Stimulated activated memory B cell treated with anti-CD40 and anti-IgM and Interleukin-4, amounts not matched to agents 10 μg/mL and 1 μg/mL and 100 μg/mL, for 72 hours (primary cell): ENCODE measurements around the gene CHAT.

Experiments used
- ATAC-seq: fragments of 150-1000 bp; cut with Tn5 transposase; 2 replicates; pipeline ENCODE4 v1.10.0; 2021
- H3K27ac Mint-ChIP-seq: one replicate; pipeline ENCODE4 v1.8.0; 2022; ENCODE audit warnings: mild to moderate bottlenecking, mixed read lengths
- H3K27me3 Mint-ChIP-seq: one replicate; pipeline ENCODE4 v1.8.0; 2022; ENCODE audit warnings: mixed read lengths
- H3K36me3 Mint-ChIP-seq: one replicate; pipeline ENCODE4 v1.8.0; 2022; ENCODE audit warnings: mixed read lengths
- H3K4me1 Mint-ChIP-seq: one replicate; pipeline ENCODE4 v1.8.0; 2022; ENCODE audit warnings: mixed read lengths
- H3K4me3 Mint-ChIP-seq: one replicate; pipeline ENCODE4 v1.8.0; 2022; ENCODE audit warnings: mild to moderate bottlenecking, moderate library complexity, mixed read lengths
- H3K9me3 Mint-ChIP-seq: one replicate; pipeline ENCODE4 v1.8.0; 2022; ENCODE audit warnings: mixed read lengths

Gene CHAT

DNA sequence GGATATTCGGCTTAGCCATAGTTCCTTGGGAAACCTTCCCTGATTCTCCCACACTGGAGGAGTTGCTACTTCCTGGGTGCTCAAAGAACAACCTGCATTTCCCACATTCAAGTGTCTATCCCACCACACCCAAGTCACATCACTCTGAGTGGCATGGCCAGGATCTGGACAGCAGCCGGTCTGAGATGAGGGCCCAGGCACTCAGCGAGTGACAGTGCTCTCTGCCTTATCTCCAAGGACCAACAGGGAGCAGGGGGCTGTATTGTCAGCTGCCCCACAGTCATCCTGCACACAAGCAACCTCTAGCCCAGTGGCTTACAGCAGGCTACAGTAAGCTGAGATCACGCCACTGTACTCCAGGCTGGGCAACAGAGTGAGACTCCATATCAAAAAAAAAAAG lies 19.8 kb upstream of the CHAT start:
- H3K9me3 Mint-ChIP-seq: peaks cover 8% of the 10 kb centered on the region
- no peak overlapping the region for H3K27ac Mint-ChIP-seq
- H3K27me3 Mint-ChIP-seq: peaks cover 5% of the 10 kb centered on the region
- H3K4me1 Mint-ChIP-seq: peaks cover 6% of the 10 kb centered on the region
- H3K36me3 Mint-ChIP-seq: no peaks in the 10 kb centered on the region
- no peak for ATAC-seq
- H3K4me3 Mint-ChIP-seq: no peak overlapping the region

DNA sequence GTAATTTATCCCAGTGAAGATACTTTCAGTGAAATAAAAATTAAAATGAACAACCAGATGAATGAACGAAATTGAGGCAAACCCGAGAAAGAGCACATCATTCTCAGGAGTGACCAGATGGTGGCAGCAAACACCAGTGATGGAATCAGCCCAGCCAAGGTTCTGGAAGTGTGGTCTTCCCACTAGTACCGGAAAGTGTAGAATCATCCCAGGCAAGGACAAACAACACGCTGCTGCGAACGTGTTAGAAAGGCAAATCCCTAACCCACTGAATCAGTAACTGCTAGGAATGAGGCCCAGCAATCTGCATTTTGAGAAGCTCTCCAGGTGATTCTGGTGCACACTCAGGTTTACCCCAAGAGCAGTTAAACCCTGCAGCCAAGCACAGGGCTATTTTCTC lies 19.2 kb upstream of the CHAT start:
- no peak overlapping the region for H3K27ac Mint-ChIP-seq
- peaks cover 6% of the 10 kb centered on the region for H3K4me1 Mint-ChIP-seq
- no peak overlapping the region for H3K4me3 Mint-ChIP-seq
- ATAC-seq: no peak
- H3K9me3 Mint-ChIP-seq: peaks cover 3% of the 10 kb centered on the region
- no peaks in the 10 kb centered on the region for H3K36me3 Mint-ChIP-seq
- H3K27me3 Mint-ChIP-seq: peaks cover 11% of the 10 kb centered on the region

DNA sequence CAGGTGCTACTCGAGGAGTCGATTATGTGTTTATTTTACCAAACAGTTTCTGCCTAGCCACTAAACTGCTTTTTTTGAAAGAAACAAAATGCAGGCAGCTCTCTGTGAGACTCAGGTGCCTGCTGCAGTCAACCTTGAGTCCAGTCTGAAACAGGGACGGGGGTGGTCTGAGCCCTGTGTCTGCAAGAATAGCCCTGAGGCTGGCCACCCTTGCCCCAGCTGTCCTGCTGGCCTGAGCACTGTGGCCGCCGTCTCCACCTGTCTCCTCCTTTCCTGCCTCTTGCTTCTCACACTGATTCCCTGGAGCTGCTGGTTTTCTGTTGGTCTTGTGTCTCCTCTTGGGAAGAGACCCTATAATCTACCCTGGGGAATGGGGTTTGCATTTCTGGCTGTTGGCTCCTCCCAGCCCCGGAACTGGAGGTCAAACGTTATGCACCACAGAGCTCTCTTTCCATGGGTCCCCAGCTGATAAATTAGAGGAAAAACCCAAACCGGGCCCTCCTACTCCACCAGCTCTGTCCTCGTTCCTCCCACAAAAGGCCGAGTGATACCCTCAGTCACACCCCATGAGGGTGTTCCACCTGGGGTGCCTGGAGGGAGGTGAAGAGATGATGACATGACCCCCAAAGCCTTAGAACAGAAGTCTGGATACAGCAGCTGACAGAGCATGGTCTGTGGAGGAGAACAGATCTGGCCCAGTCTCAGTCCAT lies 18.7 kb upstream of the CHAT start:
- Mint-ChIP-seq H3K27ac (no peak overlapping the region), H3K4me1 (peaks cover 6% of the 10 kb centered on the region), H3K4me3 (no peak overlapping the region), H3K27me3 (peaks cover 15% of the 10 kb centered on the region), H3K36me3 (no peaks in the 10 kb centered on the region), H3K9me3 (no peaks in the 10 kb centered on the region)
- no peak for ATAC-seq

DNA sequence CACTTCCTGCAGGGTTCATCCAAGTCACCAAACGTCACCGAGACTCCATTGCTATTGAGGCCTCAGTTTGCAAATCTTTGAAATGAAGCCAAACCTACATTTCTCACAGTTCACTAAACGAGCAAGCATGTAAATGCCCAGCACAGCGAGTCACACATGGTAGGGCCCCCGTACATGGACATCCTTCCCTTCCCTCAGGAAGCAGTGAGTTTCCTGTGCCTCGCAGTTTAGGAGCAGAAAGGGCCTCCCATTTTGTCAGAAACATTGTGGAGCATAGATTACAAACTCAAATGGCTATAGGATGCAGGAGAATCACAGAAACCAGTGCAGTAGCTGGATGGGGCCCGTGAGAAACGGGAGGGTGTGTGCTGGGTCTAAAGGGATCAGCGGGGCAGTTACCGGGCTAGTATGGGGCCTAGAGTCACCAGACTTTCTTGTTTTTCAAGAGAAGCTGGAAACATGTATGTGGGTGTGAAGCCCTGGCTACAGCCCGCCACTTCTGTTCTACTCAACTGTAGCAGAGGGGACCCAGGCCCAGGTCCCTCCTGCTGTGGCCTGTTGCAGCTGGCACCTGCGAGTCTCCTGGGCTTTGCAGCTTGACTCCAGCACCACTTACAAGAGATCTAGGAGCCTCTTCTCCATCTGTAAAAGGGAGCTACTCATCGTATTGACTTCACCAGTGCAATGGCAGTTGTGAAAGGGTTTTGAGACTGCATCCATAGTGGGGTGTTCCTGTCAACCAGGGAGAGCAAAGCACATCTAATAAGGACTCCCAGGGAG lies 17.9 kb upstream of the CHAT start:
- Mint-ChIP-seq H3K36me3 (no peaks in the 10 kb centered on the region), H3K4me3 (no peak overlapping the region), H3K9me3 (no peaks in the 10 kb centered on the region), H3K27ac (no peak overlapping the region), H3K27me3 (peaks cover 23% of the 10 kb centered on the region), H3K4me1 (peaks cover 6% of the 10 kb centered on the region)
- ATAC-seq: no peak

DNA sequence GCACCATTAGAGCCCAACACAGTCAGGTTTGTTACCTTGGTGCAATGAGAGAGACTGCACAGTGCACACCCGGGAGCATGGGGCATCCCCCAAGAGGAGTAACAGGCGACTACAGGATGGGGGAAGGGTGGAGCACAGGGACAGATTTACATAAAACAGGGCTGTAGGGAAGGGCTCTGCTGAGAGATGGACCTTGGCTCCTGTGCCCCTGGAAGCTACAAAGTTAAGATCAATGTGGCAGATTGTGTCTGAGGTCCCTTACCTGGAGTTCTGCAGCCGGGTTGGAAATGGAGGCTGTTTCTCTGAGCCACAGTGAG lies 17.4 kb upstream of the CHAT start:
- H3K36me3 Mint-ChIP-seq: no peaks in the 10 kb centered on the region
- H3K4me1 Mint-ChIP-seq: peaks cover 6% of the 10 kb centered on the region
- no peaks in the 10 kb centered on the region for H3K9me3 Mint-ChIP-seq
- H3K4me3 Mint-ChIP-seq: no peak overlapping the region
- H3K27ac Mint-ChIP-seq: no peak overlapping the region
- no peak for ATAC-seq
- peaks cover 28% of the 10 kb centered on the region for H3K27me3 Mint-ChIP-seq

DNA sequence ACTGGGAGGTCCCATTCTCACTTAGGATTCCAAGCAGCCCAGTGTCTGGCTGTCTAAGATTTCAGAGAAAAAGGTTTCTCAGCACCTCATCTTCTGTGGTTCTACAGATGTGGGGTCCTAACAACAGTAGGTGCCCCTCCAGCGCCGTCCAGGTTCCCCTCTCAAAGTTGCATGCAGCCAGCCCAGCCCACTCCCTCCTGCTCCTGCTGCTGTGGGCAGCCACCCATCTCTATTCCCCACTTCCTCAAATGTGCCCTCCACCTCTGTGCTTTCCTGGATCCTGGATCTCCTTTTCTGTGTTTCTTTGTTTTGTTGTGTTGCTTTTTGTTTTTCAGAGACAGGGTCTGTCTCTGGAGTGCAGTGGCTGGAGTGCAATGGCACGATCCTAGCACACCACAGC lies 17.0 kb upstream of the CHAT start:
- H3K4me3 Mint-ChIP-seq: no peak overlapping the region
- H3K27me3 Mint-ChIP-seq: peaks cover 32% of the 10 kb centered on the region
- H3K27ac Mint-ChIP-seq: no peak overlapping the region
- no peak for ATAC-seq
- no peaks in the 10 kb centered on the region for H3K36me3 Mint-ChIP-seq
- peaks cover 6% of the 10 kb centered on the region for H3K4me1 Mint-ChIP-seq
- no peaks in the 10 kb centered on the region for H3K9me3 Mint-ChIP-seq

DNA sequence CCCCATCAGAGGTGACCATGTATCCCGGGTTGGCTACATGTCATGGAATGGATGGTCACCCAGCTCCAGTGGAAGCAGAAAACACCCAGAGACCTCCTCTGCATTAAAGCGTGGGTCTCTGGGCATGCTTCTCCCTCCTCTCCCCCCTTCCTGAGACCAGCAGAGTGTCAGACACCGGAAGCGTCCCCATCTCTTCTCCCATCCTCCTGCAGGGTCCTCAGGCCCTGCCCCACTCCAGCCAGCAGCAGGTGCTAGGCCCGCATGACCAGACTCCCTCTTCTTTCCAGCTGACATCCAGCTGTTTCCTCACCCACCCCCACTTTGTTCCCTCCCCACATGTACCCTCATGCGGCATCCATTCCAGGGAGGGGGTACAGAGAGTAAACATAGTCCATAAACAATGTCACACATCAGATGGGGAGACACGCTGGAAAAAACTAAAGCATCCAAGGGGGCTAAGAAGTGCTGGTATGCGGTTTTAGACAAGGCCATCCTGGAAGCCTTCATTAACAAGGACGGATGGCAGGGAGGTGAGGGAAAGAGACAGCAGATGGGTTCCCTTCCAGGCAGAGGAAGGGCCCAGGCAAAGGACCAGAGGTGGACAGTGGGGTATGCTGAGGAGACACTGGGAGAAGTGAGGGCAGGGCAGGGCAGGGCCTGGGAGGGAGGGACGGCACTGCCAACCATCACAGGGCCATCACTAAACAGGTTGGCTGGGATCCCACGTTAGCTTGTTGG lies 16.2 kb upstream of the CHAT start:
- no peak overlapping the region for H3K27ac Mint-ChIP-seq
- H3K27me3 Mint-ChIP-seq: peaks cover 40% of the 10 kb centered on the region
- no peaks in the 10 kb centered on the region for H3K36me3 Mint-ChIP-seq
- no peak for ATAC-seq
- peaks cover 6% of the 10 kb centered on the region for H3K4me1 Mint-ChIP-seq
- no peaks in the 10 kb centered on the region for H3K9me3 Mint-ChIP-seq
- no peak overlapping the region for H3K4me3 Mint-ChIP-seq

DNA sequence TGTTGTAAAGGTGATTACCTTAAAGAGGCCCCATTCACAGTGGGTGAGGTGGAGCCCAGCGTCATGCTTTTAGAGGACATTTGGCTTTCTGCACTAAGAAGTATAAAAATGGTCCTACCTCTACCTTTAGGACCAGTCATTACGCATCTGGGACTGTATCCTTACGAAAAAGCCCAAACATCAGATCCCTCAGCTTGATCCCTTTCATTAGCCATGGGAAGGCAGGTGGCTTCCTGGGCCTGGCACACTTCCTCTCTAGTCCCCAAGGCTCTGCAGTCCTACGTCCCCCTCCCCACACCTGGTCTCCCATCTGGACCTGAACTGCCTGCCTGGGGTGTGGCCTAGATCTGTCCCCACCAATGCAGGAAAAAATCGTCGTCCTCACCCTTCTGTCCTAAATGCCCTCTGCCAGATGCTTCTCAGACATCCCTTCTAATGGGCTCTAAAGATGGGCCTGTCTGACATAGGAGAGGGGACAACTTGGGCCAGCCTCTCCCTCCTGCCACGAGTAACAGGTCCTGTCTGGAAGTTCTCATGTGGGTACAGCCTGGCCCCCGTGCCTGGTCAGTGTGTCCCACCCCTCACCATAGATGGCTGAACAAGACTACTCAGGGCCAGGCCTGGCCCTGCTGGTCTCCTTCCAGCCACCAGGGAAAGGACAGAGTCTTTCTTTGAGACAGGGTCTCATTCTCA lies 15.5 kb upstream of the CHAT start:
- H3K36me3 Mint-ChIP-seq: no peaks in the 10 kb centered on the region
- no peaks in the 10 kb centered on the region for H3K9me3 Mint-ChIP-seq
- H3K4me3 Mint-ChIP-seq: no peak overlapping the region
- H3K4me1 Mint-ChIP-seq: peaks cover 1% of the 10 kb centered on the region
- no peak overlapping the region for H3K27ac Mint-ChIP-seq
- no peak for ATAC-seq
- H3K27me3 Mint-ChIP-seq: peaks cover 47% of the 10 kb centered on the region

DNA sequence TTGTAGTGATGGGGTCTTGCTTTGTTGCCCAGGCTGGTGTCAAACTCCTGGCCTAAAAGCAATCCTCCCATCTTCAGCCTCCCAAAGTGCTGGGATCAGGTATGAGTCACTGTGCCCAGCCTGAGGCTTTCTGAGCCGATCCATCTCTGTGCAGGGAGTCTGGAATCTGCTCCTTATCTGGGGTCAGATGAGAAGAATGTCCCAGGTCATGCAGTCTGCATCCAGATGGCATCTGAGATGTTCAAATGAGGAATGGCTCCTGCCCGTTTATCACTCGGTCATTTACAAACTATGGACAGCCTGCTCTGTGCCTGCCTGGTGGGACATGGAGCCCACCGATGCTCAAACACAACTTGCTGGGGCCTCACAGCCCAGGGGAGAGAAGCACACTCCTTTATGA lies 14.9 kb upstream of the CHAT start:
- H3K27me3 Mint-ChIP-seq: peaks cover 54% of the 10 kb centered on the region

DNA sequence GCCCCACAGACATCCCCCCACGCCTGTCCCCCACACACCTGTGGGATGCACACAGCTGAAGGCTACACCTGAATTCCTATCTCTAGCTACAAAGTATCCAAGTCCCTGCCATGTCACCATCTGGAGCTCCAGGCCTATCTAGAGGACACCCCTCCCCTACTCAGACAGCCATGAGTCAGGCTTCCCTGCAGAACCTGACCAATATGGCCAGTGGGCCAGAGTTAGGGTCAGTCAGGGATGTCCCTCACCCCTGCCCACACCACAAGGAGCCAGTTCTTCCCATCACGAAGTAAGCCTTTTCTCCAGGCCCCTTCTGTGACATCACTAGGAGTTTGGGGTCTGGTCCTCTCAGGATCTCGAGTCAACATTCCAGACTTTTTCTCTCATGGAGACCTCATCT lies 14.3 kb upstream of the CHAT start:
- Mint-ChIP-seq H3K27ac (no peak overlapping the region), H3K4me3 (no peak overlapping the region)
- ATAC-seq: no peak

More for the DNA sequence above, 14.9 kb upstream of the CHAT start:
- Mint-ChIP-seq H3K4me3 (no peak overlapping the region), H3K4me1 (no peaks in the 10 kb centered on the region), H3K27ac (no peak overlapping the region), H3K36me3 (no peaks in the 10 kb centered on the region), H3K9me3 (no peaks in the 10 kb centered on the region)
- ATAC-seq: no peak

DNA sequence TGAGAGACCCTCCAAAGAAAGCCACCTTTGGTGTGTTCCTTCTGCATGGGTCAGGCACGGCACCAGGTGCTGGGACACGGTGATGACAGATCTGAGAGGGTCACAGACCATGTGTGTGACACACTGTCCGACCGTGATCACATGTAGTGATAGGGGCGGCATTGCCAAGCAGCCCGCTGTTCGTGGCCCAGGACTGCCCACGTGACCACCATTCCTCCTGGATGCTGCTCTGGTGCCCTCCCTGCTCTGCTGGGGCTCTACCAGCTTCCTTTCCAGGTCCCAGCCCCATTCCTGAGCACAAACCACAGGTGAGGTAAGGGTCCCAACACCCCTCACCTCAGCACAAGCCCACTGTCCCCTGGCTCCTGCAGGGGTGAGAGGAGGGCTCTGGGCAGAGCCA lies 13.8 kb upstream of the CHAT start:
- no peak overlapping the region for H3K4me3 Mint-ChIP-seq
- no peaks in the 10 kb centered on the region for H3K36me3 Mint-ChIP-seq
- peaks cover 3% of the 10 kb centered on the region for H3K9me3 Mint-ChIP-seq
- no peaks in the 10 kb centered on the region for H3K4me1 Mint-ChIP-seq
- H3K27me3 Mint-ChIP-seq: peaks cover 64% of the 10 kb centered on the region
- no peak overlapping the region for H3K27ac Mint-ChIP-seq
- no peak for ATAC-seq

More for the DNA sequence above, 14.3 kb upstream of the CHAT start:
- Mint-ChIP-seq H3K27me3 (peaks cover 59% of the 10 kb centered on the region), H3K4me1 (no peaks in the 10 kb centered on the region), H3K36me3 (no peaks in the 10 kb centered on the region), H3K9me3 (no peaks in the 10 kb centered on the region)

DNA sequence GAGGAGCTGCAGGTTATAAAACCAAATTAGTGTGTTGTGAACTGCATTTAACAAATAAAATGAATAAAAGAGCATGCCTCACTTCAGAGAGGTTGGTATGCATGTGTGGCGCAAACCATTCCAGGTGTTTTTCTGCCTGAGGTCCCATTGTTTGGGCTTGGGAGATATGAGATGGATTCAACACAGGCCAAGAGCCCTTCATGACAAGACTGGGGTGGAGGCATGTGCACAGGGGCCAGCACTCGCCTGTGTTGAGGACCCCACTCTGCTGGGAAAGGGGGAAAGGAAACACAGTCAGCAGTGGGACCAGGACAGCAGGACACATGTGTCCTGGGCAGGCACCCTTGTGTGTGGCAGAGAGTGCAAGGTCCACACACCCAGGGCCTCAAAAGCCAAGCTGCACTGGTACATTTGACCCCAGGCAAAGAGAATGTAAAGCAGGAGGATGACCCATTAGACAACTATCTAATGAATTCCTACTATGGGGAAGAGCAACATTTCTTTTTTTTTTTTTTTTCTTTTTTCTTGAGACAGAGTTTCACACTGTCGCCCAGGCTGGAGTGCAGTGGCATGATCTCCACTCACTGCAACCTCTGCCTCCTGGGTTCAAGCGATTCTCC lies 12.9 kb upstream of the CHAT start:
- Mint-ChIP-seq H3K27ac (no peak overlapping the region), H3K36me3 (no peaks in the 10 kb centered on the region), H3K4me3 (no peak overlapping the region), H3K27me3 (peaks cover 73% of the 10 kb centered on the region), H3K9me3 (peaks cover 3% of the 10 kb centered on the region), H3K4me1 (no peaks in the 10 kb centered on the region)
- ATAC-seq: no peak

DNA sequence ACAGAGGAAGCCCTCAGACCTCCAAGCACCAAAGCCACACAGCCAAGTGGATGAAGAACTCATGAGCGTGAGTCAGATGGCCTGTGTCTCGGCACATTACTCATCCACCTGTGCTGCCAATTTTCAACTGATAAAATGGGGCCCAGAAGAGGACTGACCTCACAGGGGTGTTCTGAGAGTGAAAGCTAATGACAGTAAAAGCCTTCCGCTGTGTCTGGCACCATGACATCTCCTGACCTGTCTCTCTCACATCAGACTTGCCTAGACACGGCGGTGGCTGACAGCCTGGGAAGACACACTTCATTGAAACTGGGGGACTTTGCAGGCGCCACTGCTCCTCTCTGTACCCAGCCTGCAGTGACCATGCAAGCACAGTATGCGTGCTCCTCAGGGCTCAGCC lies 12.0 kb upstream of the CHAT start:
- Mint-ChIP-seq H3K27me3 (peaks cover 82% of the 10 kb centered on the region), H3K9me3 (peaks cover 3% of the 10 kb centered on the region), H3K27ac (no peak overlapping the region), H3K36me3 (no peaks in the 10 kb centered on the region), H3K4me3 (no peak overlapping the region), H3K4me1 (peaks cover 4% of the 10 kb centered on the region)
- ATAC-seq: no peak

DNA sequence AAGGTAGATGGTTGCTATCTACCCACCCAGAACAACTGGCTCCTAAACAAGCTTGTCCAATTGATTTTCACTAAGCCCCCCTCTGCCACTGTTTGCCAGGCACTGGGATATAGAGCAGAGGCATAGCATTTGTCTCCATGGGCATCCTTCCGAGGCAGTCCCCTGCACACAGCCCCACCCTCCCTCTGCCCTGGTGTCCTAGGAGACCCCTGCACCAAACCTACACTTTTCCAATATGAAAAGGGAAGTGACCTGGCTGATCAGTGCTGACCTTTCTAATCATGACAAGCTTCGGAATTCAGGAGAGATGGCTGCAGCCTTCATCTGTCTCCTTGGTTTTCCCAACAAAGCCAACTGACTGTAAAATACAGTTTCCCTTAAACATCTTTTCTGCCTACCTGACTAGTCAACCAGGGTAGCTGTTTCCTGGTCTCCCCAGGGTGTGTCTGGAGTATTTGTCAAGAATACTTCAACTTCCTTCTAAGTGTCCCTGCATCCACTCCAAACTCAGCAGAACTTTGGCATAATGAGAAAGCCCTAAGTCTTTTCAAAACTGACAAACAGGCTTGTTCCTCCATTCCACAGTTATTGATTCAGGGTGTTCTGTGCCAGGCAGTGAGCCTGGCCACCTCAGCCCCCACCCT lies 11.3 kb upstream of the CHAT start:
- peaks cover 89% of the 10 kb centered on the region for H3K27me3 Mint-ChIP-seq
- no peak for ATAC-seq
- H3K36me3 Mint-ChIP-seq: no peaks in the 10 kb centered on the region
- H3K4me3 Mint-ChIP-seq: no peak overlapping the region
- H3K9me3 Mint-ChIP-seq: peaks cover 3% of the 10 kb centered on the region
- no peak overlapping the region for H3K27ac Mint-ChIP-seq
- peaks cover 9% of the 10 kb centered on the region for H3K4me1 Mint-ChIP-seq
